ENCODE measurements around the gene PDE5A. TPM values are rescaled to one million over a fixed set of nuclear protein-coding genes. Genes with fewer than 3 reads are reported as not detected.
"Not testable (repeated sequence)": the region's sequence is repeated elsewhere in the genome, so short reads cannot be mapped to it uniquely, and the experiment has no call there.

Gene PDE5A
- total and polyA plus RNA-seq, 10 of the 15 experiments (the other 5 are each of a cell fraction or from before 2014, with no cell fraction given): under 0.01 to 3.9 (median 0.26) TPM; not detected in 1

- H3K79me2 ChIP-seq (ENCODE audit: control insufficient read depth, insufficient read depth, low read length); H3K27ac ChIP-seq (ENCODE audit: control insufficient read depth, insufficient read depth); H4K20me1 ChIP-seq (ENCODE audit: control insufficient read depth, insufficient read depth); DNase-seq (ENCODE audit: low read depth, low spot score); H3K4me1 ChIP-seq (ENCODE audit: control insufficient read depth, insufficient read depth, low read length); BruUV-seq (replicated peaks); FAIRE-seq; intact Hi-C loops (cut with micrococcal nuclease; ENCODE audit: unreplicated experiment); H3K4me2 ChIP-seq (ENCODE audit: control insufficient read depth, insufficient read depth); H3K27me3 ChIP-seq (replicated peaks in 1 of 2; ENCODE audit: control insufficient read depth in 2 of 2, insufficient read depth in 2 of 2, low read length in 1 of 2); RAD21 ChIA-PET (ENCODE audit: unreplicated experiment); H3K4me3 ChIP-seq; H3K9ac ChIP-seq (ENCODE audit: control insufficient read depth, insufficient read depth, low read length); H3K9me3 ChIP-seq (replicated peaks; ENCODE audit: control insufficient read depth, insufficient read depth, low read length); in situ Hi-C loops (cut with MboI); H3K36me3 ChIP-seq (ENCODE audit: control insufficient read depth in 2 of 2, insufficient read depth in 2 of 2, low read length in 1 of 2); POLR2A ChIA-PET: not testable (repeated sequence)
- WGBS (ENCODE audit: insufficient coverage, insufficient replicate concordance, low lambda C conversion rate, missing lambda C conversion rate): 13% methylated on average over 2 of the region's 2 CpGs
- peak overlapping the region; percentile 68 for H2AFZ ChIP-seq (ENCODE audit: control insufficient read depth, low read depth, low read length)
- peak; percentile 47 for ATAC-seq
- TF ChIP-seq MLLT1 (IDR thresholded peaks at IDR 0.05) (peak; percentile 62), YY1 (IDR thresholded peaks at IDR 0.05; ENCODE audit: low read depth, low read length) (0 out of 2 replicates have a peak, but pooled peaks have one; percentile 46), CHD2 (IDR thresholded peaks at IDR 0.05; ENCODE audit: borderline replicate concordance, low read depth, low read length) (0 out of 2 replicates have a peak, but pooled peaks have one; percentile 13)
- ChIA-PET CTCF (interaction anchor here (1.7 kb wide), 1 partner anchor 34 kb away, joined by 7 read pairs; the partner anchor contains the start of gene PDE5A), SMC1A (ENCODE audit: uncharacterized antibody, unreplicated experiment) (interaction anchor here (1.1 to 1.4 kb wide), 3 partner anchors 8 to 13 kb away, joined by 4 to 8 read pairs (median 7); no protein-coding TSS in a partner anchor)
These were observed 34.0 kb upstream of the PDE5A start for GRCh38 chr4:119662612-119663011.

GRCh38 chr4:119661231-119661630 lies 32.6 kb upstream of the PDE5A start:
- CTCF ChIA-PET: interaction anchor here (0.8 kb wide), 1 partner anchor 20 kb away, joined by 4 read pairs; no protein-coding TSS in a partner anchor
- no peak overlapping the region for H2AFZ ChIP-seq (ENCODE audit: control insufficient read depth, low read depth, low read length)
- SMC1A ChIA-PET (ENCODE audit: uncharacterized antibody, unreplicated experiment): interaction anchor here (0.7 to 1.3 kb wide), 4 partner anchors 8 to 10 kb away, joined by 3 to 7 read pairs (median 4); no protein-coding TSS in a partner anchor
- ATAC-seq (no peak), DNase-seq (ENCODE audit: low read depth, low spot score) (no peak), FAIRE-seq (no peak)
- H3K4me1 ChIP-seq (ENCODE audit: control insufficient read depth, insufficient read depth, low read length): peaks cover 3% of the 10 kb centered on the region; the same call in 1 of the 2 replicates
- intact Hi-C loops (cut with micrococcal nuclease; ENCODE audit: unreplicated experiment): no loop called here
- no peaks in the 10 kb centered on the region for H4K20me1 ChIP-seq (ENCODE audit: control insufficient read depth, insufficient read depth)
- RAD21 ChIA-PET (ENCODE audit: unreplicated experiment): no interaction called here
- H3K36me3 ChIP-seq (ENCODE audit: control insufficient read depth in 2 of 2, insufficient read depth in 2 of 2, low read length in 1 of 2): no peaks in the 10 kb centered on the region
- H3K27me3 ChIP-seq (replicated peaks in 1 of 2; ENCODE audit: control insufficient read depth in 2 of 2, insufficient read depth in 2 of 2, low read length in 1 of 2): no peaks in the 10 kb centered on the region
- H3K27ac ChIP-seq (ENCODE audit: control insufficient read depth, insufficient read depth): no peak overlapping the region
- BruUV-seq (replicated peaks): no TSS peak
- H3K9ac ChIP-seq (ENCODE audit: control insufficient read depth, insufficient read depth, low read length): no peak overlapping the region
- in situ Hi-C loops (cut with MboI): no loop called here
- POLR2A ChIA-PET: interaction anchor here (0.9 kb wide), 1 partner anchor 394 kb away, joined by 3 read pairs; no protein-coding TSS in a partner anchor
- H3K4me3 ChIP-seq: no peak overlapping the region
- H3K4me2 ChIP-seq (ENCODE audit: control insufficient read depth, insufficient read depth): no peak overlapping the region
- WGBS (ENCODE audit: insufficient coverage, insufficient replicate concordance, low lambda C conversion rate, missing lambda C conversion rate): 0% methylated on average over 1 of the region's 1 CpG
- no peaks in the 10 kb centered on the region for H3K79me2 ChIP-seq (ENCODE audit: control insufficient read depth, insufficient read depth, low read length)
- H3K9me3 ChIP-seq (replicated peaks; ENCODE audit: control insufficient read depth, insufficient read depth, low read length): no peaks in the 10 kb centered on the region
- no peak for TF ChIP-seq E2F8 (IDR thresholded peaks at IDR 0.05; ENCODE audit: low read depth, partially characterized antibody)
- TF ChIP-seq BCL11A (IDR thresholded peaks at IDR 0.05; ENCODE audit: low read depth, low read length): no peak
- TF ChIP-seq CHD1 (IDR thresholded peaks at IDR 0.05; ENCODE audit: low read depth, low read length): no peak
- TF ChIP-seq BMI1 (IDR thresholded peaks at IDR 0.05; ENCODE audit: borderline replicate concordance): no peak
- TF ChIP-seq RB1 (IDR thresholded peaks at IDR 0.05; ENCODE audit: borderline replicate concordance): no peak

All from GM12878 (cell line).